ENCODE data around the gene PRKCA. TPM values are rescaled to one million over a fixed set of nuclear protein-coding genes. Genes with fewer than 3 reads are reported as not detected.

Gene PRKCA
- total RNA-seq, 1 experiment from 2014 or later: 29.6 TPM

GRCh38 chr17:66537502-66537901, 235.1 kb downstream of the PRKCA start:
- H3K4me3 ChIP-seq (ENCODE audit: low read depth, low read length): no peak overlapping the region
- H3K27me3 ChIP-seq (replicated peaks; ENCODE audit: control insufficient read depth, insufficient read depth, low read length): no peaks in the 10 kb centered on the region
- Mint-ChIP-seq H3K4me1 (ENCODE audit: low read depth, unreplicated experiment) (peaks cover 5% of the 10 kb centered on the region), H3K36me3 (ENCODE audit: insufficient read depth, unreplicated experiment) (peaks cover 3% of the 10 kb centered on the region), H3K4me3 (ENCODE audit: unreplicated experiment) (no peak overlapping the region), H3K9me3 (ENCODE audit: unreplicated experiment) (no peaks in the 10 kb centered on the region), H3K27ac (ENCODE audit: unreplicated experiment) (no peak overlapping the region), H3K27me3 (ENCODE audit: insufficient read depth, unreplicated experiment) (no peaks in the 10 kb centered on the region)
- no peak for TF ChIP-seq CTCF (IDR thresholded peaks at IDR 0.05; ENCODE audit: insufficient read depth in 1 of 2, low read depth in 1 of 2, low read length in 1 of 2, severe bottlenecking in 1 of 2, unreplicated experiment in 1 of 2)
- peaks cover 1% of the 10 kb centered on the region; the same call in 1 of the 2 replicates for H3K36me3 ChIP-seq (ENCODE audit: control insufficient read depth, insufficient read depth, low read length)
- intact Hi-C loops (cut with micrococcal nuclease; ENCODE audit: unreplicated experiment): no loop called here
- POLR2A ChIA-PET: no interaction called here
- DNase-seq: no peak
- no peaks in the 10 kb centered on the region for H3K4me1 ChIP-seq
- no peaks in the 10 kb centered on the region for H3K9me3 ChIP-seq
- no TSS peak for BruUV-seq (replicated peaks)
- CTCF ChIA-PET: no interaction called here

- Histone ChIP-seq H3K4me3 (ENCODE audit: low read depth, low read length) (no peak overlapping the region), H3K9me3 (no peaks in the 10 kb centered on the region), H3K27me3 (replicated peaks; ENCODE audit: control insufficient read depth, insufficient read depth, low read length) (no peaks in the 10 kb centered on the region), H3K4me1 (no peaks in the 10 kb centered on the region), H3K36me3 (ENCODE audit: control insufficient read depth, insufficient read depth, low read length) (no peaks in the 10 kb centered on the region)
- CTCF ChIA-PET: no interaction called here
- no peak for DNase-seq
- no TSS peak for BruUV-seq (replicated peaks)
- Mint-ChIP-seq H3K9me3 (ENCODE audit: unreplicated experiment) (no peaks in the 10 kb centered on the region), H3K36me3 (ENCODE audit: insufficient read depth, unreplicated experiment) (no peaks in the 10 kb centered on the region), H3K27me3 (ENCODE audit: insufficient read depth, unreplicated experiment) (no peaks in the 10 kb centered on the region), H3K27ac (ENCODE audit: unreplicated experiment) (no peak overlapping the region), H3K4me1 (ENCODE audit: low read depth, unreplicated experiment) (peaks cover 13% of the 10 kb centered on the region), H3K4me3 (ENCODE audit: unreplicated experiment) (no peak overlapping the region)
- no peak for TF ChIP-seq CTCF (IDR thresholded peaks at IDR 0.05; ENCODE audit: insufficient read depth in 1 of 2, low read depth in 1 of 2, low read length in 1 of 2, severe bottlenecking in 1 of 2, unreplicated experiment in 1 of 2)
- POLR2A ChIA-PET: no interaction called here
- intact Hi-C loops (cut with micrococcal nuclease; ENCODE audit: unreplicated experiment): no loop called here
These were observed 236.4 kb downstream of the PRKCA start for GRCh38 chr17:66538776-66539175.

GRCh38 chr17:66540131-66540781, 237.8 kb downstream of the PRKCA start:
- no peaks in the 10 kb centered on the region for H3K27me3 Mint-ChIP-seq (ENCODE audit: insufficient read depth, unreplicated experiment)
- no TSS peak for BruUV-seq (replicated peaks)
- no peaks in the 10 kb centered on the region for H3K36me3 Mint-ChIP-seq (ENCODE audit: insufficient read depth, unreplicated experiment)
- H3K9me3 Mint-ChIP-seq (ENCODE audit: unreplicated experiment): no peaks in the 10 kb centered on the region
- intact Hi-C loops (cut with micrococcal nuclease; ENCODE audit: unreplicated experiment): no loop called here
- no peak overlapping the region for H3K27ac Mint-ChIP-seq (ENCODE audit: unreplicated experiment)
- no peak for DNase-seq
- Histone ChIP-seq H3K4me3 (ENCODE audit: low read depth, low read length) (no peak overlapping the region), H3K4me1 (no peaks in the 10 kb centered on the region), H3K27me3 (replicated peaks; ENCODE audit: control insufficient read depth, insufficient read depth, low read length) (no peaks in the 10 kb centered on the region), H3K36me3 (ENCODE audit: control insufficient read depth, insufficient read depth, low read length) (no peaks in the 10 kb centered on the region), H3K9me3 (no peaks in the 10 kb centered on the region)
- peaks cover 13% of the 10 kb centered on the region for H3K4me1 Mint-ChIP-seq (ENCODE audit: low read depth, unreplicated experiment)
- ChIA-PET CTCF (no interaction called here), POLR2A (no interaction called here)
- TF ChIP-seq CTCF (IDR thresholded peaks at IDR 0.05; ENCODE audit: insufficient read depth in 1 of 2, low read depth in 1 of 2, low read length in 1 of 2, severe bottlenecking in 1 of 2, unreplicated experiment in 1 of 2): no peak
- H3K4me3 Mint-ChIP-seq (ENCODE audit: unreplicated experiment): no peak overlapping the region

All from Caco-2 (cell line).